ENCODE data around the gene SLC4A7.
A peak's percentile ranks its signal among the peaks of the same experiment; 100 is the strongest.
"Not testable (repeated sequence)": the region's sequence is repeated elsewhere in the genome, so short reads cannot be mapped to it uniquely, and the experiment has no call there.

The SLC4A7 gene

GRCh38 chr3:27484015-27484844 lies at the start of gene SLC4A7:
TSS of gene SLC4A7 (minus strand) at chr3:27484384. CDS start at chr3:27484126, 258 bp downstream.
- peak; percentile 98 to 99 for DNase-seq

- no peak for DNase-seq
Observed at GRCh38 chr3:27533261-27533607, 49.0 kb upstream of the SLC4A7 start.

GRCh38 chr3:27532426-27533260 lies 48.5 kb upstream of the SLC4A7 start:
- DNase-seq = no peak

- not testable (repeated sequence) for DNase-seq
Observed at GRCh38 chr3:27531193-27531751, 47.1 kb upstream of the SLC4A7 start.

- no peak for DNase-seq
Observed at GRCh38 chr3:27528791-27529190, 44.6 kb upstream of the SLC4A7 start.

GRCh38 chr3:27526614-27527315 lies 42.6 kb upstream of the SLC4A7 start:
- DNase-seq = no peak

- no peak for DNase-seq
Observed at GRCh38 chr3:27521872-27522265, 37.7 kb upstream of the SLC4A7 start.

- DNase-seq = no peak
Observed at GRCh38 chr3:27521179-27521871, 37.1 kb upstream of the SLC4A7 start.

GRCh38 chr3:27511724-27512422 lies 27.7 kb upstream of the SLC4A7 start:
- DNase-seq = no peak

- DNase-seq = no peak
Observed at GRCh38 chr3:27509376-27509775, 25.2 kb upstream of the SLC4A7 start.

GRCh38 chr3:27508424-27508823 lies 24.2 kb upstream of the SLC4A7 start:
- no peak for DNase-seq

- no peak for DNase-seq
Observed at GRCh38 chr3:27507515-27508266, 23.5 kb upstream of the SLC4A7 start.

- no peak for DNase-seq
Observed at GRCh38 chr3:27507111-27507510, 22.9 kb upstream of the SLC4A7 start.

- no peak for DNase-seq
Observed at GRCh38 chr3:27504749-27505148, 20.6 kb upstream of the SLC4A7 start.

- no peak for DNase-seq
Observed at GRCh38 chr3:27503526-27503925, 19.3 kb upstream of the SLC4A7 start.

- no peak for DNase-seq
Observed at GRCh38 chr3:27501759-27502158, 17.6 kb upstream of the SLC4A7 start.

- DNase-seq = no peak
Observed at GRCh38 chr3:27500986-27501385, 16.8 kb upstream of the SLC4A7 start.

- no peak for DNase-seq
Observed at GRCh38 chr3:27500035-27500434, 15.9 kb upstream of the SLC4A7 start.

GRCh38 chr3:27494784-27495183 lies 10.6 kb upstream of the SLC4A7 start:
- no peak for DNase-seq

- DNase-seq = no peak
Observed at GRCh38 chr3:27488821-27489220, 4.6 kb upstream of the SLC4A7 start.

- DNase-seq = no peak
Observed at GRCh38 chr3:27487383-27487782, 3.2 kb upstream of the SLC4A7 start.
